ENCODE data around the gene SLC16A6.
"Not testable (repeated sequence)": the region's sequence is repeated elsewhere in the genome, so short reads cannot be mapped to it uniquely, and the experiment has no call there.

The SLC16A6 gene

DNA sequence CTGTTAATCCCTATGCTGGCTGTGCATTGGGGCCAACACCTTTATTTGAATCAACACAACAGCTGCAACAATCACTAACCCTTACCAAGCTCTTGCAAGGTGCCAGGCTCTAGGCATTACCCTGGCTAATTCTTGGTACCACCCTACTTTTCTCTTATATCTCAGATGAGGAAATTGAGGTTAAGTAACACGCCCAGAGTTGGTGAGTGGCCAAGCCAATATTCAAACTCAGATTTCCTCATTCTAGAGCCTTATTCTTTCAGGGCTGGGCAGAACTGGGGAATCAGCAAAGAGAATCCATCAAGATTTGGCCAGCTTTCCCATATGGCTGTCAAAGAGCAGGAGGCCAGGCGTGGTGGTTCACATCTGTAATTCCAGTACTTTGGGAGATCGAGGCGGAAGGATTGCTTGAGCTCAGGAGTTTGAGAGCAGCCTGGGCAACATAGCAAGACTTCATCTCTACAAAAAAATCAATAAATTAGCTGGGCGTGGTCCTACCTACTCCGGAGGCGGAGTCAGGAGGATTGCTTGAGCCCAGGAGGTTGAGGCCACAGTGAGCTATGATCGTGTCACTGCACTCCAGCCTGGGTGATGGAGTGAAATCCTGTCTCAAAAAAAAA is 24.1 kb upstream of the SLC16A6 start:
- peak; percentile 68 for DNase-seq (ENCODE audit: low spot score)

DNA sequence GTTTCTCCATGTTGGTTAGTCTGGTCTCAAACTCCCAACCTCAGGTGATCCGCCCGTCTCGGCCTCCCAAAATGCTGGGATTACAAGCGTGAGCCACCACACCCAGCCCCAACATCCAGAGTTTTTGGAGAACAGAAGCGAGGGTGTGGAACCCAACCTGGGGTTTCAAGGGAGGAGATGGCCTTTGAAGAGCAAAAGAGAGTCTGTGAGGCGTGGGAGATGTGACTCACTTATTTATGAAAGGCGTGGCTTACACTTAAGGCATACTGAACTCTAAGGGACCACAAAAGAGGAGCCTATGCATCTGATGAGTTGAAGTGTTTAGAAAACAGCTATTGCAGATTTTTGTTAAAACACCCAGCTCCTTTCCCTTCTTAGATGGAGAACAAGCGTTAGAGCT is 19.2 kb upstream of the SLC16A6 start:
- DNase-seq (ENCODE audit: low spot score) = peak; percentile 63

DNA sequence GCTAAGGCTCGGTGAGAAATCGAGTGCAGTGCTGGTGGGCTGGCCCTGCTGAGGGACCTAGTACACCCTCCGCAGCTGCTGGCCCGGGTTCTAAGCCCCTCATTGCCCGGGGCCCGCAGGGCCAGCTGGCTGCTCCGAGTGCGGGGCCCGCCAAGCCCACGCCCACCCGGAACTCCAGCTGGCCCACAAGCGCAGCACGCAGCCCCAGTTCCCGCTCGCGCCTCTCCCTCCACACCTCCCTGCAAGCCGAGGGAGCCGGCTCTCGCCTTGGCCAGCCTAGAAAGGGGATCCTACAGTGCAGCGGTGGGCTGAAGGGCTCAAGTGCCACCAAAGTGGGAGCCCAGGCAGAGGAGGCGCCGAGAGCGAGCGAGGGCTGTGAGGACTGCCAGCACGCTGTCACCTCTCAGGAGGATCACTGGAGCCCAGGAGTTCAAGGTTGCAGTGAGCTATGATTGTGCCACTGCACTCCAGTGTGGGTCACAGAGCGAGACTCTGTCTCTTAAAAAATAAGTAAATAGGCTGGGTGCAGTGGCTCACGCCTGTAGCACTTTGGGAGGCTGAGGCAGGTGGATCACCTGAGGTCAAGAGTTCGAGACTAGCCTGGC is 18.2 kb upstream of the SLC16A6 start:
- not testable (repeated sequence) for DNase-seq (ENCODE audit: low spot score)

DNA sequence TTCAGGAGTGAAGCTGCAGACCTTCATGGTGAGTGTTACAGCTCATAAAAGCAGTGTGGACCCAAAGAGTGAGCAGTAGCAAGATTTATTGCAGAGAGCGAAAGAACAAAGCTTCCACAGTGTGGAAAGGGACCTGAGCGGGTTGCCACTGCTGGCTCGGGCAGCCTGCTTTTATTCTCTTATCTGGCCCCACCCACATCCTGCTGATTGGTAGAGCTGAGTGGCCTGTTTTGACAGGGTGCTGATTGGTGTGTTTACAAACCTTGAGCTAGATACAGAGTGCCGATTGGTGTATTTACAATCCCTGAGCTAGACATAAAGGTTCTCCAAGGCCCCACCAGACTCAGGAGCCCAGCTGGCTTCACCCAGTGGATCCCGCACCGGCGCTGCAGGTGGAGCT is 17.6 kb upstream of the SLC16A6 start:
- not testable (repeated sequence) for DNase-seq (ENCODE audit: low spot score)

DNA sequence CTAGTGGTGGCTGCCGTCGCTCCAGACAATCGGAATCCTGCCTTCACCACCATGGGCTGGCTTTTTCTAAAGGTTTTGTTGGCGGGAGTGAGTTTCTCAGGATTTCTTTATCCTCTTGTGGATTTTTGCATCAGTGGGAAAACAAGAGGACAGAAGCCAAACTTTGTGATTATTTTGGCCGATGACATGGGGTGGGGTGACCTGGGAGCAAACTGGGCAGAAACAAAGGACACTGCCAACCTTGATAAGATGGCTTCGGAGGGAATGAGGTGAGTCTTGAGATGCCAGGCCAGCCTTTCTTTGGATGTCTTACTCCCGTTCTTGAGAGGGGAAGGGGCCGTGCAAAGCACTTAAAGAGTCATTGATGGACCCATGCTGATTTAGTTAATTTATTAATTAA is 16.5 kb upstream of the SLC16A6 start:
- no peak for DNase-seq (ENCODE audit: low spot score)

DNA sequence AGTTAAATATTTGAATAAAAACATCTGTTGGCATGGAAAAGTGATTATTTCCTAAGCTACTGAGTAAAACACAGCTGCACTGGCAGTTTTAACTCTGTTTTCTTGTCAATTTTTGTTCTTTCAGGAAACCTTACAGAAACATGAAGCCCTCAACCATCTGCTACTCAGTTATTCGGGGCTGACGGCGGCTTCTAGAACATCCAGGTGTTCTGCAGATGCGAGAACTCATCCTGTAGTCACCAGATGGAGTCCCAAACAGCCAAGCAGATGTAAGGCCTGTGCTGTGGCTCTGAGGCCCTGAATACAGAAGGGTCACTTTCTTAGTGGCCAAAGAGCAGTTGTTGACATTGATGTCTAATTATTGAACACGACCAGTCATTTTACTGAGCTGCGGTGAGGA is 15.9 kb upstream of the SLC16A6 start:
- no peak for DNase-seq (ENCODE audit: low spot score)

DNA sequence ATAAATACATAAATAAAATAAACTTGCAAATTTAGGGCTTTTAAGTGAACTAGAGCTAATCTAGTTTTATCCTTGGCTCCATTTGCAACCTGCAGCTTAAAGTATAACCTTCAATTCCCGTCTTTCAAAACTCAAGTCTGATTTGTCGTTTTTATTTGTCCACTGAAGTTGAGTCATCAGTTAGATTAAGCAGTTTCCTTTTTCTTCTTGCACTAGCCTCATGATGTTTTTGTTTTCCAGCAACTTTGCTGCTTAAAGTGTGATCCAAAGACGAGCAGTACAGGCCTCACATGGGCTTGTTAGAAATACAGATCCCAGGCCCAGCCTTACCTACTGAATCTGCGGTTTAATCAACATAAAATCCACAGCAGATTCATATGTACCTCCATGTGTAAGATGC is 14.2 kb upstream of the SLC16A6 start:
- no peak for DNase-seq (ENCODE audit: low spot score)

DNA sequence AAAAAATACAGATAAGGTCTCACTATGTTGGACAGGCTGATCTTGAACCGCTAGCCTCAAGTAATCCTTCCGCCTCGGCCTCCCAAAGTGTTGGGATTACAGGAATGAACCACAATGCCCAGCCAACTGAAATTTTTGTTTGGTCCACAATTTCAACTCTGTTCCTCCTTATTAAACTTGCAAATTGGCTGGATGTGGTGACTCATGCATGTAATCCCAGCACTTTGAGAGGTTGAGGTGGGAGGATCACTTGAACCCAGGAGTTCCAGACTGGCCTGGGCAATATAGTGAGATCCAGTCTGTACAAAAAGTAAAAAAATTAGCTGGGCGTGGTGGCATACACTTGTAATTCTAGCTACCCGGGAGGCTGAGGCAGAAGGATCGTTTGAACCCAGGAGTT is 13.8 kb upstream of the SLC16A6 start:
- DNase-seq (ENCODE audit: low spot score) = no peak

DNA sequence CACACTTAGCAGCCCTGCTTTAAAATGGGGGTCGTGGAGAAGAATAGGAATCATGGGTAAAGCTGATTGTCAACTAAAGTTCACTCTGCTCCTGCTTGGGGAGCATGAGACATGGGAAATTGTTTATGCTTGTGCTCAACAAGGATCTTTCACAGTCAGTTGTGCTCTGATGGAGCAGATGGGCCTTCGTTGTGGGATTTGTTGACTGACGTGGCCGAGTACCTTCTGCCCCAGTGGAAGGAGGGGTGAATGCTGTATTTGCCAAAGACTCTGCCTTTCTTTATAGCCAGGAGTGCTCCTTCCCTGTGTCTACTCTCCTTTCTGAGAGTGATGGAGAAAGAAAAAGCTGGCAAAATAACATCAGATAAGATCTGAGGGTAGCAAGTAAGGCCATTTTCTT is 11.7 kb upstream of the SLC16A6 start:
- DNase-seq (ENCODE audit: low spot score) = no peak

DNA sequence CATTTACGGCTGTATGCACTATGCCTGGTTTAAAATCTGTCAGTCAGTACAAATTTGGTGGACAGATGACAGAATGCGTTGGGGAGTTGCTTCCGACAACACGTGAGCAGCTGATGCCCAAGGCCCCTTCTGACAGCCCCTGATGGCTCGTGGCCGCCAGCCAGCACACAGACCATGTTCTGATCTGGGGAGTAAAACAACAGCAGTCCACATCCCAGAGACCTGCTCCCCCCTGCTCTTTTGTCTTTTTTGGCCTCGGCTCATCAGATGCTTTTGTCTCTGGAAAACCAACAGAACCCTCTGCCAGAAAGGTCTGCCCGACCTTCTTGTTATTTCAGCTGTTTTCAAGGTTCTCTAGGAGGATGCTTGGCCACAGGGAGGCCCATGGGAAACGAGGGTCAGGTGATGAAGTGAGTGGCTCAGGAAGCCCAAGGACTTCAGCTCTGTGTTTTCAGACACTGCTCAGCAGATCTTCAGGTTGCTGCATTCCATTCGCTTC is 11.2 kb upstream of the SLC16A6 start:
- DNase-seq (ENCODE audit: low spot score) = no peak

DNA sequence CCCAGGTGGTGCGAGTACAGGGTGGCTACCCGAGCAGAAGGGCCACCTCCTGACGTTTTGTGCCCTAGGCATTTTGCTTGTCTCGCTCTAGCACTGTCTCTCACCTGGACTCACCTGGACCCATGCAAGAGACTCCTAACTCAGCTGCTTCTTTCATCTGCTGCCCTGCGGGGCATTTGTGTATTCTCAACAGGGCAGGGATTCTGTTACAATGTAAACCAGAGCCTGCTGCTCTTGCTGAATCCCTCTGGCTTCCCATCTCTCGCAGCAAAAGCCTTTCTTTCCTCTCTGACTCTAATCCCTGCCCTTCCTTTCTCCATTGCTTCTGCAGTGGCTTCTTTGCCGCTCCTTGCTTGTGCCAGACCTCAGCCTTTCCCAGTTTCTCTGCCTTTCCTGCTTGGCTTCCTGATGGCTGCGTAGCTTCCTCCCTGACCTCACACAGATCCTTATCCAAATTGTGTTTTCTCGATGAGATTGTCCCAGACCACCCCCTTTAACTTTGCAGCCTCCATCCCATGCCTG is 10.6 kb upstream of the SLC16A6 start:
- no peak for DNase-seq (ENCODE audit: low spot score)

DNA sequence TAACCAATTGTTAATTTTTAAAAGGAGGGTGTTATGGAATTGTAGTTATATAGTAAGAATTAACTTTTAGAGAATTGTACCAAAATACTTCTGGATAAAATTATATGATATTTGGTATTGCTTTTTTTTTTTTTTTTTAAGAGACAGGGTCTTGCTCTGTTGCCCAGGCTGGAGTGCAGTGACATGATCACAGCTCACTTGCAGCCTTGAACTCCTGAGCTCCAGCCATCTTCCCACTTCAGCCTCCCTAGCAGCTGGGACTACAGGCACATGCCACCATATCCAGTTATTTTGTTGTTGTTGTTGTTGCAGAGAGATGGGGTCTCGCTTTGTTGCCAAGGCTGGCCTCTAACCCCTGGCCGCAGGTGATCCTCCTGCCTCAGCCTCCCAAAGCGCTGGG is 8.9 kb upstream of the SLC16A6 start:
- DNase-seq (ENCODE audit: low spot score) = no peak

DNA sequence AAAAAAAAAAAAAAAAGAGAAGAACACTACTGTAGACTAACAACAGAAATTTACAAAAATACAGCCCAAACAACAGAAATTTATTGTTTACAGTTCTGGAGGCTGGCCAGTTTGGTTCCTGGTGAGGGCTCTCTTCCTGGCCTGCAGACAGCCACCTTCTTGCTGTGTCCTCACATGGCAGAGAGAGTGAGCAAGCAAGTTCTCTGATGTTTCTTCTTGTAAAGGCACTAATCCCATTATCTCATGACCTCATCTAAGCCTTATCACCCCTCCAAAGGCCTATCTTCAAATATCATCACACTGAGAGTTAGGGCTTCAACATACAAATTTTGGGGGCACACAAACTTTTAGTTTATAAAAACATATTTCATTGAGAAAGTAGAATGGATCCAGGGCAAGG is 7.7 kb upstream of the SLC16A6 start:
- no peak for DNase-seq (ENCODE audit: low spot score)

DNA sequence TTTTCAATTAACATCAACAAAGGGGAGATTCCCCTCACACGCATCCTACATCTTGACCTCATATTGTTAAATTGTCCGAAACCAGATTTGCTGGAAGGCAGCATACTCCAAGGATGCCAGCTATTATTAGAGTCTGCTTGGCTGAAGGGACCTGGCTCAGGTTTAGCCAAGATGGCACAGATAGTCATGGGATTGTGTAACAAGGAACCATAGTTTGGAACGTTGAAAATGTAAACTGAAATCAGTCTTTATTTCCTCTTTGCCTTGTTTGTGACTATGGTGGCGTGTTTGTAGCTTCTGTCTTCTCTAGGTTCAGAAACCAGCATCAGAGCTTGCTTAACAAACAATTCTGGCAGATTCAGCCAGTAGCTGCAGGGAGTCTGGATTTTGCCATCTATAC is 6.3 kb upstream of the SLC16A6 start:
- no peak for DNase-seq (ENCODE audit: low spot score)

DNA sequence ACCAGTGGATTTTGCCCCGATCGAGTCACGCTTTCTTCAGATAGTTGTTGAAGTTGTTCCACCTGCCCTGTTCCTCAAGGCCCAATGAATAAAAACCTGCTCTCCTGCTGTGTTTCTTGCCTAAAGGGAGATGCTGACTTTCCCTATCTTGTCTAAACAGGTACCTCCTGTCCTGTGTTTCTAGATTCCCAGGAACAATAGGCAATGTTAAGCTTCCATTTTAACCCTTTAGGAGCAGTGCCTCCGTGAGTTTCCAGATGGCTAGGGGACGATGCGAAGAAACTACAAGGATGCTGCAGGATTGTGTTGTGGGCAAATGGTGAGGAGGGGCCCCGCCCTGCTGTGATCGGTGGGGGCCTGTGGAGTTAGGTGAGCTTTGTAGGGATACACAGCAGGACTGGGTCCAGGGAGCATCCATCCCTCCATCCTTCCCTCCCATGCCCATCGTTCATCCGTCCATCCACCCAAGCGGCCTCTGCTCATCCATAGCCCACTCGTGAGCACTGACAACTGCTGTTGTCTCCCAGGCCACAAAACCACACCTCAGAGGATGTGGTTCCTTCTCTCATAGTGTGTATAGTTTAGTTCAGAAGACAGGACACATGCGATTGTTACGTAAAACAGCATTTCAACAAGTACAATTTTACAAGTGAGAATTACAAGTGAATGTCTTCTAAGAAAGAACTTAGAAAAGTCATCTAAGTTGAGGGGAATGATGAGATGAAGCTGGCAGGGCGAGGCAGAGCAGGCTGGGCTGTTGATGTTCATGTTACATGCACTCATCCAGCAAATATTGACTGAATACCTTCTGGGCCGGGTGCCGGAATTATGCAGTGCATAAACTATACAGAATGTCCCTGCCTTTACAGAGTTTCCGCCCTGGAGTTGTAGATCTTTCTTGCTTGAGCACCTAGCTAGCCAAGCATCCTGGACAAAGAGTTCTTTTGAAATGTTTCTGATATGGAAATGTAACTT is 5.6 kb upstream of the SLC16A6 start:
- peak; percentile 71 for DNase-seq (ENCODE audit: low spot score)

DNA sequence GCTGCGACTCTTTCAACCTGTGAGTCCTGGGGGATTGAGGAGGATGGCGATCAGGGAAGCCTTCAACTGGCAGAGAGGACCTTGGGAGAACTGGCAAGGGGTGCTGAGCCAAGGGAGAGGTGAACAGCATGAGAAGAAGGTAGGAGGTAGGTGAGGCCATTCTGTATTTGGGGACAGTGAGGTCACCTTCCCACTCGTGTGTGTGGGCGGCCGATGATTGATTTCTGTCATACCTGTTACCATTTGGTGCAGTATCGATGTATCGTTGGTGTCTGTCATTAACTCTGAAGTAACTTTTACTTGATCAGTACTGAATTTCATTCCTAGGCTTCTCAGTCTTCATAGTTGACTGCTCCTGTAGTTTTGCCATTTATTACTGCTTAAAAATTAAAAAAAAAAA is 4.2 kb upstream of the SLC16A6 start:
- no peak for DNase-seq (ENCODE audit: low spot score)

DNA sequence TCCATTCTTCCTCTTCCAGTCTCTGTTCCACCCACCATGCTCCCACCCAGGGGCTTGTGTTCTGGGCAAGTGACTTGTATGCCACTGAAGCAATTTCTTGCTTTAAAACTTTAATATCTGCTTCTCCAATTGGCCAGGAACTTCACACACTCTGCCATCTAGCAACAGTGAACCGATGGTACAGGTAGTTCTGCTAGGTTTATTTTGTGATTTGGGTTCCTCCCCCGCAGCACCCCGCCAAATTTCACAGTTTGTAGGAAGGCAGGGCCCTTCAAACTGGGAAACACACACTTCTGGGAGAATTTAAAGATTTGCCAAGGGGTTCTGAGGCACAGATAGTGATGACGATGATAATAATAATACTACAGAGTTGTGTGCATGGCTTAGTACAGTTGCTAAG is 3.7 kb upstream of the SLC16A6 start:
- DNase-seq (ENCODE audit: low spot score) = no peak

DNA sequence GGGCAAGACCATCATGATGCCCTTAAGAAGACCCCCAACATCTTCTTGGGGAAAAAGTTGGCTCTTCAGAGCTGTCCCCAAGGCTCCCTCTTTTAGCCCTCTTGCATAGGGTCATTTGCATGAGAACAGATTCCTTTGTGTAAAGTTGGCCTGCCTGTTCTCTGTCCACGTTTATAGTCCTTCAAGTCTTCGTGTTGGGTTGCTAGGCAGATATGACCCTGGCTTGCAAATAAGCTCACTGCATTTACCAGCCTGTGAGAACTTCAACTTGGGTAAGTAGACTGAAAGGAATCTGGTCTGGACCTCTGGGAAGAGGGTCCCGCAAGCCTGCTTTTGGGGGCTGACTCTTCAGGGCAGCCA is 3.2 kb upstream of the SLC16A6 start:
- no peak for DNase-seq (ENCODE audit: low spot score)

DNA sequence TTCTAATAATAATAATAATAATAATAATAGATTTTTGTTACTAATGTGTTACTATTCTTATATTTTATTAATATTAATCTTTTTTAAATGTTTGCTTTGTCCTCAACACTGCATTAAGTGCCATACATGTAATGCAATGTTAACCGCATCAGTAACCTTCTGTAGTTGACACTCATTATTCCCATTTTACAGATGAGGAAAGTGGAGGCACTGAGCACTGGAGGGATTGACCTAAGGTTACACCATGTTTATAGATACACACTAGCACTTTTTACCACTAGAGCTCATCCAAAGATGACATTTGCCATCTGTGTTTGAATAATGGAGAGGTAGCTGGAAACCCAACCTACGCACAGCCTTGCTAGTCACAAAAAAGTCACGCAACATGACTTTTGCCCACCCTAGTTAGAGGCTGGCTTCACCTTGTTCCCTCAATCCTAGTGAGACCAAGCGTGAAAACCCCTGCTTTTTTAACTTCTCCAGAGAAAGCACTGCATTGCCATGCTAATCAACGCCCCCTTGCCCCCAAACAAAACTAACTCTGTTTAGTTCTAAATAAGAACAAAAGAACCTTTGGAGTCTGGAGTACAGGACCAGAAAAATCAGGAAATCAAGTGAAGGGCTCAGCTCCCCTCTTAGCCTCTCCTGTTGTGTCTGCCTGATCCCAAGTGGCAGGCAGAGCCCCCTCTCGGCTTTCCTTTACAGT is 2.7 kb upstream of the SLC16A6 start:
- no peak for DNase-seq (ENCODE audit: low spot score)

DNA sequence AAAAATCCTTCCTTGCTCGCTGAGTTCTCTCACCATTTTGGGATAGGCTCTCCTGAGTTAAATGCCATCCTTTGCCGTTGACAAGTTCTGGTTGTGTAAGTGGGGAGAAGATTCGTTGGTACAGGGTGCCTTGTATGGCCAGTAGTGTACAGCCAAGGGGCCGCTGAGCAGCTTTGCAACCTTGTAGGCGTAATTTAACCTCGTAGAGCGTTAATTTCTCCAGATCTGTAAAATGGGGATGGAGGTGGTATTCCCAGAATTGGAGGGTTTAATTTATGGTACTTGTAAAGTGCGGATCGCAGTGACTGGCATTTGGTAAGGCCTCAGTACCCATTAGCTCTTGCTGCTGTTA is 1.7 kb upstream of the SLC16A6 start:
- DNase-seq (ENCODE audit: low spot score) = no peak

DNA sequence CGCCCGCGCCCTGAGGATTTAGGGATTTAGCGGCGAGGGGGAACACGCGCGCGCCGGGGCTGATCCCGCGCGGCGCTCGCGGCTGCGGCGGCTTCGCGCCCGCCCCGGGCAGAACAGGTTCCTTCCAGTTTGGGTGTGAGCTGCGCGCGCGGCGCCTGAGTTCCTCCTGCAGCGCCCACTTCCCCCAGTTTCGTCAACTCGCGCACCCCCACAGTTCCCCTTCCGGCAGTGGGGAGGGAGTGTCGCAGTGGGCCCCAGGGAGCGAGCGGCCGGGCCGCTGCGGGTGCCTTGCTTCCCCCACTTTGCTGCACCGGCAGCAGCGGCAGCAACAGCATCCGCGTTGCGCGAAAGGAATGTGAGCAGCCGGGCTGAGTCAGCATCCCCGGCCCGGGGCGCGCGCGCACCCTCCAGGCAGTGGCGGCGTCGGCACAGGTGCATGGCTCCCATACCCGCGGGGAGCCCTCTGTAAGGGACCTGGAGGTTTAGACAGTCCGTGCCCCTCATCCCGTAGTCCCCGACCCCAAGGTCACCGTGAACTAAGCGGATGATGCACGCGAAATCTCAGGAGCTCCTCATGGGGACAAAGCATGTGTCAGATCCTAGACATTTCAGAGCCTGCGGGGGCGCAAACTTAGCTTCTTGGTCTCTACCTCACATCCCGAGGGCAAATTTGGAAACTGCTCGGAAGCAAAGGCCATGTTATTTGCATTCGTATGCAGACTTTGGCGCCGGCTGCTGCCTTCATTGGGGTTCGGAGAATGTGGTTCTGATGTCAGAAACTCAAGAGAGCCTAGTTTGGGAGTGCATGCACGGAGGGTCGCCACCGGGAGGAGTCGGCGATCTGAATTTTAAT is 1.1 kb upstream of the SLC16A6 start:
- DNase-seq (ENCODE audit: low spot score) = peak; percentile 93

All from CD4-positive, alpha-beta T cell treated with Interleukin-2 at 100 ng/mL for 4 hours (primary cell).